COLO668 (cell line): ENCODE results near the gene ACAN.
"Not testable (repeated sequence)": the region's sequence is repeated elsewhere in the genome, so short reads cannot be mapped to it uniquely, and the experiment has no call there.

Experiments
- DNase-seq: peaks from one replicate; lab custom pipeline; 2025; ENCODE audit not compliant: unreplicated experiment; lab: John Stamatoyannopoulos, UW

Gene ACAN

GRCh38 chr15:88920186-88920891, 117.1 kb downstream of the ACAN start:
- DNase-seq, result no peak

GRCh38 chr15:88920892-88921435, 117.7 kb downstream of the ACAN start:
- DNase-seq, result not testable (repeated sequence)
